Endothelial cell of umbilical vein (primary cell): ENCODE results near the gene FILIP1L. TPM values are rescaled to one million over a fixed set of nuclear protein-coding genes. Genes with fewer than 3 reads are reported as not detected.

Source experiments
- BruUV-seq: library from RNA; stranded (reverse); fragments of 400-500 nt; replicated peaks from 2 replicates; lab custom pipeline; 2021; lab: Mats Ljungman, UMichigan
- CTCF ChIA-PET: fragments of 300-600, 350-600 bp; sonication (Branson Sonifier 250); formaldehyde crosslinking; loops from one replicate; lab custom pipeline; 2021; ENCODE audit warnings: antibody characterized with exemption, inconsistent platforms; lab: Charles Lee
- POLR2A ChIA-PET: fragments of 300-600, 350-600 bp; sonication (Branson Sonifier 250); formaldehyde crosslinking; loops from one replicate; lab custom pipeline; 2021; ENCODE audit warnings: antibody characterized with exemption, inconsistent platforms; lab: Charles Lee
- DNase-seq: peaks from one replicate; pipeline ENCODE4 v3.0.0-alpha.2; 2011; ENCODE audit warnings: low read depth, low spot score
- FAIRE-seq: peaks from 2 replicates; lab custom pipeline; 2011; peaks lifted over from hg19 to GRCh38; lab: Jason Lieb, UNC
- H2AFZ ChIP-seq: 2 replicates; pipeline ENCODE4 v1.6.0; 2012; ENCODE audit warnings: low read depth, low read length, control low read depth, inconsistent platforms
- H3K27ac ChIP-seq: 2 replicates; pipeline ENCODE4 v1.5.1; 2011; ENCODE audit warnings: low read depth, mild to moderate bottlenecking, control low read depth, low read length, moderate library complexity; ENCODE audit not compliant: insufficient read depth
- H3K27me3 ChIP-seq, 2 experiments: 2 replicates each; pipeline versions ENCODE4 v1.6.0 to v1.6.1; 2011; ENCODE audit warnings: low read length in 2 of 2, mixed read lengths in 1 of 2; ENCODE audit not compliant: control insufficient read depth in 2 of 2, insufficient read depth in 2 of 2
- H3K36me3 ChIP-seq, 2 experiments: 2 replicates in 1 of 2; 3 replicates in 1 of 2; pipeline ENCODE4 v1.5.1; 2011; ENCODE audit warnings: low read length in 2 of 2, mild to moderate bottlenecking in 1 of 2, moderate library complexity in 1 of 2; ENCODE audit not compliant: control insufficient read depth in 2 of 2, insufficient read depth in 2 of 2; ENCODE audit errors: extremely low read depth in 1 of 2
- H3K4me1 ChIP-seq: 3 replicates; pipeline ENCODE4 v1.5.1; 2011; ENCODE audit warnings: mild to moderate bottlenecking, low read length; ENCODE audit not compliant: control insufficient read depth, insufficient read depth; ENCODE audit errors: extremely low read depth
- H3K4me2 ChIP-seq: 2 replicates; pipeline ENCODE4 v1.6.1; 2011; ENCODE audit warnings: low read length, control low read depth, mixed read lengths; ENCODE audit not compliant: insufficient read depth
- H3K4me3 ChIP-seq, 3 experiments: fragments of 200-600 bp in 1 of 3; sonication (generic), shearing (Covaris generic) in 1 of 3; replicated peaks in 1 of 3; 2 replicates each; pipeline ENCODE4 v1.5.1; 2011 to 2016; ENCODE audit warnings: control low read depth in 3 of 3, low read length in 3 of 3, mild to moderate bottlenecking in 2 of 3, inconsistent platforms in 1 of 3, low read depth in 1 of 3, moderate library complexity in 1 of 3; ENCODE audit not compliant: insufficient read depth in 1 of 3
- H3K79me2 ChIP-seq: 2 replicates; pipeline ENCODE4 v1.6.0; 2012; ENCODE audit warnings: low read length, inconsistent platforms; ENCODE audit not compliant: control insufficient read depth, insufficient read depth
- H3K9ac ChIP-seq: replicated peaks from 2 replicates; pipeline ENCODE3; 2011; ENCODE audit warnings: low read length, control low read depth; ENCODE audit not compliant: insufficient read depth; ENCODE audit errors: extremely low read depth
- H3K9me1 ChIP-seq: replicated peaks from 3 replicates; pipeline ENCODE4 v1.6.0; 2011; ENCODE audit warnings: mild to moderate bottlenecking, low read length; ENCODE audit not compliant: control insufficient read depth, insufficient read depth; ENCODE audit errors: extremely low read depth
- H3K9me3 ChIP-seq: replicated peaks from 2 replicates; pipeline ENCODE4 v1.5.1; 2012; ENCODE audit warnings: low read length, inconsistent platforms; ENCODE audit not compliant: control insufficient read depth, insufficient read depth
- H4K20me1 ChIP-seq: replicated peaks from 2 replicates; pipeline ENCODE3; 2011; ENCODE audit warnings: mild to moderate bottlenecking, low read length; ENCODE audit not compliant: control insufficient read depth, insufficient read depth; ENCODE audit errors: extremely low read depth
- CTCF ChIP-seq, 2 donors: IDR thresholded peaks; 1 replicate in 1 of 2; 2 replicates in 1 of 2; pipeline ENCODE4 v1.5.1; 2011; ENCODE audit warnings: low read length in 2 of 2, mild to moderate bottlenecking in 2 of 2, moderate library complexity in 2 of 2, control low read depth in 1 of 2, inconsistent platforms in 1 of 2, low read depth in 1 of 2; ENCODE audit not compliant: insufficient read depth in 1 of 2; ENCODE audit errors: extremely low read depth in 1 of 2
- EZH2 ChIP-seq: IDR thresholded peaks from 2 replicates; pipeline ENCODE4 v1.6.1; 2012; ENCODE audit warnings: borderline replicate concordance, low read depth, mild to moderate bottlenecking, moderate library complexity, low read length, inconsistent platforms; ENCODE audit not compliant: severe bottlenecking
- FOS ChIP-seq: IDR thresholded peaks from 2 replicates; pipeline ENCODE4 v1.6.1; 2011; ENCODE audit warnings: mild to moderate bottlenecking, low read length, moderate library complexity, borderline replicate concordance; ENCODE audit not compliant: insufficient read depth
- GATA2 ChIP-seq: IDR thresholded peaks from 2 replicates; pipeline ENCODE4 v1.7.0; 2011; ENCODE audit warnings: low read depth, mild to moderate bottlenecking, moderate library complexity, mixed read lengths, low read length; ENCODE audit not compliant: insufficient read length, insufficient read depth
- JUN ChIP-seq: IDR thresholded peaks from 2 replicates; pipeline ENCODE4 v1.6.1; 2011; ENCODE audit warnings: borderline replicate concordance, low read depth; ENCODE audit not compliant: insufficient read length, insufficient read depth
- MAX ChIP-seq: IDR thresholded peaks from 2 replicates; pipeline ENCODE4 v1.6.1; 2011; ENCODE audit not compliant: insufficient read depth, insufficient read length
- MYC ChIP-seq: IDR thresholded peaks from one replicate; pipeline ENCODE4 v1.6.1; 2011; ENCODE audit warnings: mild to moderate bottlenecking, low read depth, low read length
- POLR2A ChIP-seq: IDR thresholded peaks from 2 replicates; pipeline ENCODE4 v1.6.1; 2012; ENCODE audit warnings: low read depth, mild to moderate bottlenecking, control low read depth, low read length
- POLR2AphosphoS5 ChIP-seq: IDR thresholded peaks from 2 replicates; pipeline ENCODE4 v1.6.1; 2012; ENCODE audit warnings: low read depth, mild to moderate bottlenecking, control low read depth, low read length, moderate library complexity; ENCODE audit not compliant: insufficient read depth
- dilution Hi-C: fragments of 300-500 bp; cut with MboI; formaldehyde crosslinking; loops from one replicate; pipeline ENCODE4 v1.15.0; 2019; ENCODE audit warnings: low sequenced_read_pairs; ENCODE audit not compliant: extremely low pct_ligation_motif_present
- intact Hi-C: fragments of 100-400 bp; cut with micrococcal nuclease; formaldehyde crosslinking; loops from one replicate; pipeline ENCODE4 v1.10.0; 2022
- polyA plus RNA-seq, 4 experiments: library from polyadenylated mRNA; depleted of rRNA in 3 of 4; stranded (reverse) in 3 of 4; unstranded in 1 of 4; fragments of >200 nt; gene quantifications; 2 replicates each; pipeline versions ENCODE4 v1.2.1 to v1.2.3, GENCODE V29; 2011 to 2012; ENCODE audit warnings: missing spikeins in 1 of 4
- total RNA-seq: library from RNA; stranded (reverse); gene quantifications from 2 replicates; pipeline ENCODE4 v1.2.3, GENCODE V29; 2021

Gene FILIP1L
- total and polyA plus RNA-seq, 2 donors (not counting 3 experiments of a cell fraction or from before 2014, with no cell fraction given), result 26.0 to 29.9 TPM

DNA sequence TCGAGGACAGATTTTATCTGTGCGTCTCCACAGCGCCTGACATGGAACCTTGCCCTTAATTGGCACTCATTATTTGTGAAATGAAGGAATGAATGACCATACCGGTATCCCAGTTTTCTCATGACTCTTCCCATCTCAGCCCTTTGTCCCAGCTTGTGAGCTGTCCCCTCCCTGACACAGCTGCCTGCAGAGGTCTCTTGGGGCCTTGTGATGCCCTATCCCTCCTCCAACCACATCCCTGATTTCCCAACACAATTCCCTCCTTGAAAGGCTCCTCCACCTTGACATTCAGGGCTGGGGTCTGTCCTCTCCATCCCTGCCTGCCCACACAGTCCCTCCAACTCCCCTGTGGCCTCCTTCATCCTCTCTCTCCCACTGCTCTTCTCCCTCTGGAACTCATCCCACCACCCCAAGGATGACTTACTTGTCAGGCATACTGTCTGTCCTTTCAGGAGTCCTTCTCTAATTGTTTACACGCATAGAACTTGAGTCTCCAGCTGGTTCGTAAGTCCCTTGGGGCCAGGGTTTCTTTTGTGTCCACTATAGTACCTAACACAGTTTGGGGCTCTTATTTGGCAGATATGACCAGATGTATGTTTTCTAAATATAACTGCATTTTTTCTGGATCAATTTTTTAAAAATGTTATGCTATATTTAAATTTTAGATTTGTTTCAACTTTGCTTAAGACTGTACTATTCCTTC, 35.6 kb upstream of the FILIP1L start:
- Histone ChIP-seq H3K36me3 (no peaks in the 10 kb centered on the region), H4K20me1 (no peaks in the 10 kb centered on the region), H3K27me3 (no peaks in the 10 kb centered on the region), H3K4me3 (no peak overlapping the region), H3K79me2 (no peaks in the 10 kb centered on the region), H2AFZ (no peak overlapping the region), H3K4me1 (no peaks in the 10 kb centered on the region), H3K9me1 (no peaks in the 10 kb centered on the region), H3K9ac (no peak overlapping the region), H3K4me2 (no peak overlapping the region), H3K9me3 (no peaks in the 10 kb centered on the region), H3K27ac (no peak overlapping the region)
- ChIA-PET POLR2A (no interaction called here), CTCF (interaction anchor here (1.6 kb wide), 1 partner anchor 307 kb away, joined by 5 read pairs; no protein-coding TSS in a partner anchor)
- no TSS peak for BruUV-seq
- FAIRE-seq, result no peak
- no peak for DNase-seq
- intact Hi-C loops (no loop called here), dilution Hi-C loops (no loop called here)
- TF ChIP-seq MAX (no peak), GATA2 (no peak)

DNA sequence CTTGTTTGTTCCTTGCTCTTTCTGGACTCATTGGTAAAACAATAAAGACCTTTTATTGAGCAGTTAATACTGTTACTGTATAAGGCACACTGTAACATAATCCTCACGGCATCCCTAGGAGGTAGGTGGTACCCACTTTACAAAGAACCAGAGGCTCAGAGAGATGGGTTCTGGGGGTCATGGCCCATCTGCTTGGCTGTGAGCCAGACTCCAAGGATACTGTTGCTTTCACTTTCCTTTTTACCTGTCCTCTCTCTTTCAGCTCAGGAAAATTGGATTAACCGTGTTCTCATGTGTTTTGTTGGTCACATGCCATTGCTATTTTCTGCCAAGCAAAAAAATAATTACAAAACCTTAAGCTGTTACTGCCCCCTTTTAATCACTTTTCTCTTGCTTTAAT, 34.8 kb upstream of the FILIP1L start:
- BruUV-seq, result no TSS peak
- CTCF ChIA-PET, result no interaction called here
- POLR2A ChIA-PET, result no interaction called here

More for the DNA sequence above, 34.8 kb upstream of the FILIP1L start:
- DNase-seq (no peak), FAIRE-seq (no peak)
- H3K4me1 ChIP-seq, result no peaks in the 10 kb centered on the region
- no peak overlapping the region for H3K4me3 ChIP-seq
- H3K9me3 ChIP-seq, result no peaks in the 10 kb centered on the region
- no peaks in the 10 kb centered on the region for H4K20me1 ChIP-seq
- H3K4me2 ChIP-seq, result no peak overlapping the region
- H3K9me1 ChIP-seq, result no peaks in the 10 kb centered on the region
- no peak overlapping the region for H3K27ac ChIP-seq
- TF ChIP-seq CTCF (IDR thresholded peaks at IDR 0.05; ENCODE audit: extremely low read depth in 1 of 2, insufficient read depth in 1 of 2, low read depth in 1 of 2, low read length in 2 of 2) (no peak), MAX (no peak), GATA2 (no peak), POLR2A (no peak), MYC (no peak), FOS (no peak), POLR2AphosphoS5 (no peak), JUN (no peak), EZH2 (no peak)
- dilution Hi-C loops, result no loop called here
- no peak overlapping the region for H3K9ac ChIP-seq
- H3K36me3 ChIP-seq, result no peaks in the 10 kb centered on the region
- no peaks in the 10 kb centered on the region for H3K27me3 ChIP-seq
- intact Hi-C loops, result no loop called here
- no peak overlapping the region for H2AFZ ChIP-seq
- no peaks in the 10 kb centered on the region for H3K79me2 ChIP-seq
